ENCODE results near the gene TAF1L.

The TAF1L gene

DNA sequence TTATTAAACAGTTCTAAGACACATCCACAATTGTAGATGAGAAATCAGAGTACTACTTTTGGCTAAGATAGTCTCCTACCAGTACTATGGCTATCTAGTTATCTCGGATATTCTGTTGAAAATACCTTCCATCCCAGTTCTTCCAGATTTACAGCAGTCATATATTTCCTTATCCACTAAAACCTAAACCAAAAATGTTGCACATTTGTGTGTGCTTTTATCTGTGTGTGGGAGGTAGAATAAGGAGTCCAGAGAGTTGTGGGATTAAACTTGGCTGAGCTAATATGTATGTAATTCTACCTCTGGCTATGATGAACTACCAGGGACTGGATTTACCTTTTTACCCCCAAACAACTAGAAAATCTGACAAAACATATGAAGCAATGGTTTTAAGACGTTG lies 45.0 kb downstream of the TAF1L start:
- DNase-seq (ENCODE audit: extremely low spot score, insufficient read length, low read depth) = no peak
- FAIRE-seq = no peak

DNA sequence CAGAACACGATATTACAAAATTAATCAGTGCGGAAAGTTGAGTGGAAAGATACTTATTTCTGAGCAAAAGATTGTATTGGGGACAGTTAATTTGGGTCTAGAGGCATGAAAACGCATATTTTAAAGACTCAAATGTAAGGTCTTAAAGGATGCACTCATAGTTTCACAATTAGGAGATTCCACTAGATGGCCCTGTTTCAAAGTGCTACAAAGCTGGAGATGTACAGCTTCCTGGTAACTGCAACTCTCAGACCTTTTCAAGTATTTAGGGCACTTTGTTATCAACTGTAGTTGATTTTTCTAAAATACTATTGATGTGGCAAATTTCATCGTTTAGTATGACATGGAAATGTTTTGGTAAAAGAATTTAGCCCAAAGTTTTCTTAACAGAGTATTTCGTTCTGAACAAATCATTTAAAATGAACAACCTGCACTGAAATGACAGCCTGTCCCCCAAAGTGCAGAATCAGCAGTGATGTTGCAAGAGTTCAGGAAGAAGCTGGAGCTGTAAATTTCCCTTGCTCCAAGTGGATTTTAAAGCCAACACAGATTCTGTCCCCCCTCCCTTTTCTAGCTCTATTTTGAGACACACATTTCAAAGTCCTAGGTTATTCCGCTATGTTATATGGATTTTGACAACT lies 46.3 kb downstream of the TAF1L start:
- DNase-seq (ENCODE audit: extremely low spot score, insufficient read length, low read depth) (no peak), FAIRE-seq (peak; percentile 79)

DNA sequence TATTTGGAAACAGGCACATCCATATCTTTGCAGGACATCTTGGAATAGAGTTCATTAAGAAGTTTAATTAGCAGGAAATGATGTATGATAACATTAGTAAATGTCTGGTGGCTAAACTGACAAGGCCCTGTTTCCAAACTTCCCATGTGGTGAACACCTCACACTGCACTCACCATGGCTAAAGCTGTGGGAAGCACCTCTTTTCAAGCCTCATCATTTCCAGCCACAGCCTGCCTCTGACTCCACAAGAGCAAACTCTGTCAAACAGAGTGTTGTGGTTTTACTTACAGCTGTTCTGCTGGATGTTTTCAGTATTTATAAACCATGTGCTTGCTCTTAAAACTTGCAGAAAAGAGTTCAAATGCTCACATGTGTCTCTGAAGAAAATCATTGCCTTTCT lies 47.6 kb downstream of the TAF1L start:
- DNase-seq (ENCODE audit: extremely low spot score, insufficient read length, low read depth) (no peak), FAIRE-seq (no peak)

DNA sequence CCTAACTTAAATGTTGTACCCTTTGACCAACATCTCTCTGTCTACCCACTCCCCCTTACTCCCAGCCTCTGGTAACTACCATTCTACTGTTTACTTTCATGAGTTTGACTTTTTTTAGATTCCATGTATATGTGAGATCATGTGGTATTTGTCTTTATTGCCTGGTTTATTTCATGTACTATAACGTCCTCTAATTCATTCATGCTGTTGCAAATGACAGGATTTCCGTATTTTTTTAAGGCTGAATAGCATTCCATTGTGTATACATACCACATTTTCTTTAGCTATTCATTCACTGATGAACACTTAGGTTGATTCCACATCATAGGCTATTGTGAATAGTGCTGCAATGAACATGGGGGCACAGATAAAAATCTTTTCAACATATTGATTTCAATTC lies 50.7 kb downstream of the TAF1L start:
- FAIRE-seq (no peak), DNase-seq (ENCODE audit: extremely low spot score, insufficient read length, low read depth) (no peak)

DNA sequence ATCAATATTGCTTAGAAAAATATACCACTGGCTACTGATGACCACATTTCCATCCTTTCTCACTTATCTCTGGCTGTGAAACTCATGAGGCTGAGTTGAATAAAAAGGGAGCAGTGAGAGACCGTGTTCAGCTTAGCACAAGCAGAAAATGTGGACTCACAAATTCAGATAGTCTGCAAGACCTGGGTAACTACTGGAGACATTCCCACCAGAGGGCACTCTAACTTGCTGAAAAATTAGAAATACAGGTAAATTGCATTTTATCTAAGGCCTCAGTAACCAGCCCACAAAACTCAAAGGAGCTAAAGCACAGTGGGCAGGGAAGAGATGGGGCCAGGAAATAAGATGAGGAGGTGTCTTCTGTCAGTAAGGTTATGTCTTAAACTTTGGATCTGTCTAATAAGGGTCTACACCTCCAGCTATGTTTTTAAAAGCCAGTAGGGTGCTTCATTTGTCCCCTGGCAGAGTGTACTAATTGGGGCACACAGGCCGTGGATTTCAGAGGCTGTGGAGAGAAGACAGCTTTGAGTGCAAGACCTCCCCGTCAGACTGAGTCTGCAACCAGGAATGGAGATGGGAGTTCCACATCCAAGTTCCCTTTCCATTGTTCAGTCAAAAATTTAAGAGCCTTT lies 53.8 kb downstream of the TAF1L start:
- FAIRE-seq (peak; percentile 69), DNase-seq (ENCODE audit: extremely low spot score, insufficient read length, low read depth) (no peak)

DNA sequence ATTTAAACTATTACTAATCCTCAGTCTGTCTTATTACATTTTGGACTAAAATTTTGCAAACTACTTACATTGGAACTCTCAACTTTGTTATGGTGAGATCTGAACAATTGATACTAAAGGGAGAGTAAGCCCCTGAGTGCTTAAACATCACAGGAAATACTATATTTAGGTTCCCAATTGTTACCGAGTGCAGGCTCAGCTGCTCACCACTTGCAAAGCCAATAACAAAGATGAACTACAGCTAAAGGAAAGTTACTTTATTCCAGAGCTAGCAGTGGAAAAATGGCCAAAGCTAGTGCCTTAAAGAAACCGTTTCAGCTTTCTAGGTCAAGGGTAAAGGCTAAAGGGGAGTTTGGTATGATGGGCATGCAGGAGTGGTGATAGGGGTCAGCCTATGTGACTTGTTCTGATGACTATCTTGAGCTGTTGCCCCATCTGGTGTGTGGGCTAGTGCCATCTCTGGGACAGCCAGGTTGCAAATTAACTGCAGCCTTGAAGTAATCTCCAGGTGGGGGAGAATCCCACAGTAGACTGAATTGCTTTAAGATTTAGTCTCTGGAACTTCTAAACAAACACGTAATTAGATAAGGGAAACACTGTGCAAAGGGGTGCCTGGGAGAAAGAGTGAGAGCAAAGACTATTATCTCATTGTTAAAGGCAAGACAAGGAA lies 54.7 kb downstream of the TAF1L start:
- no peak for DNase-seq (ENCODE audit: extremely low spot score, insufficient read length, low read depth)
- peak; percentile 66 for FAIRE-seq

DNA sequence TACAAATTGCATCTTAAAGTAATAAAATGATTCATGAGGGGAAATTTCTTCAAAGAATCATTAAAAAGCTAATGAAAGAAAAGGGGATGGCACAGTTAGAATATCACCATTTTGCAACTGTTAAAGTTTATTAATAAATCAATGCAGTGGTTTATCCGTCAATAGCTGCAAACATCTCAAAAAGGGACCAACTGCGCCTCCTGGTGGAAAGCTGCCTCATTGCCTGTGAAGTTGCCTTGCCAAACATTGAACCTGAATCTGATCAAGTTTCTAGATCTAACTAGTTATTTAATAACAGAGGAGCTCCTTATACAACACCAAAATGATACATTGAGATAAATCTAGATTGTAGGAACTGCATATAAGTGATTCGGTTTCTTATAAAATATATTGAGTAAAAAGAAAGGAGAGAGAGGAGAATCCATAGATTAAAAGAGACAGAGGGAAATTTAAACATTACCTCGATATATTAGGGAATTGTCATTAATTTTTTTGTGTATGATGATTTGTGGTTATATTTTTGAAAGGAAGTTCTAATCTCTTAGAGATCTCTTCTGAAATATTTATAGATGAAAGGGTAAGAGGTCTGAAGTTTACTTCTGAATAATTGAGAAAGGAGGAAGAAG lies 55.6 kb downstream of the TAF1L start:
- FAIRE-seq = peak; percentile 78
- no peak for DNase-seq (ENCODE audit: extremely low spot score, insufficient read length, low read depth)
